GM21576 (cell line): ENCODE data around the gene ACTR8.
A peak's percentile ranks its signal among the peaks of the same experiment; 100 is the strongest.

Source experiments
- ATAC-seq: cut with Tn5 transposase; IDR thresholded peaks from one replicate; pipeline ENCODE4 v1.9.1; 2021; ENCODE audit warnings: mild to moderate bottlenecking, moderate library complexity; ENCODE audit not compliant: unreplicated experiment

Gene ACTR8

GRCh38 chr3:53865732-53866499 lies 16.0 kb downstream of the ACTR8 start:
- ATAC-seq = no peak

- ATAC-seq = no peak
Observed at GRCh38 chr3:53863145-53863544, 18.8 kb downstream of the ACTR8 start.

GRCh38 chr3:53862241-53862640 lies 19.7 kb downstream of the ACTR8 start:
- ATAC-seq = no peak

- ATAC-seq = no peak
Observed at GRCh38 chr3:53860196-53860595, 21.8 kb downstream of the ACTR8 start.

GRCh38 chr3:53859178-53859577 lies 22.8 kb downstream of the ACTR8 start:
- no peak for ATAC-seq

GRCh38 chr3:53858096-53858741 lies 23.7 kb downstream of the ACTR8 start:
- no peak for ATAC-seq

- ATAC-seq = no peak
Observed at GRCh38 chr3:53856964-53857363, 25.0 kb downstream of the ACTR8 start.

GRCh38 chr3:53850895-53851294 lies 31.1 kb downstream of the ACTR8 start:
- ATAC-seq = no peak

- no peak for ATAC-seq
Observed at GRCh38 chr3:53849916-53850315, 32.0 kb downstream of the ACTR8 start.

- no peak for ATAC-seq
Observed at GRCh38 chr3:53846851-53847155, 35.1 kb downstream of the ACTR8 start.

- peak; percentile 39 for ATAC-seq
Observed at GRCh38 chr3:53846134-53846850, 35.7 kb downstream of the ACTR8 start, which contains the start of the genes CHDH and IL17RB. Gene CHDH (minus strand): TSS chr3:53846419. CDS start chr3:53824008, 22,411 bp downstream. Gene IL17RB (plus strand): TSS chr3:53846568. CDS start chr3:53846589, 21 bp downstream.

- peak; percentile 0 for ATAC-seq
Observed at GRCh38 chr3:53845881-53846133, 36.1 kb downstream of the ACTR8 start.

- peak; percentile 21 for ATAC-seq
Observed at GRCh38 chr3:53845103-53845880, 36.7 kb downstream of the ACTR8 start.

- no peak for ATAC-seq
Observed at GRCh38 chr3:53844262-53845102, 37.5 kb downstream of the ACTR8 start.

GRCh38 chr3:53843195-53844177 lies 38.5 kb downstream of the ACTR8 start:
- ATAC-seq = peak; percentile 59

GRCh38 chr3:53842436-53843194 lies 39.3 kb downstream of the ACTR8 start:
- no peak for ATAC-seq

- ATAC-seq = no peak
Observed at GRCh38 chr3:53841296-53841695, 40.7 kb downstream of the ACTR8 start.

GRCh38 chr3:53837331-53837730 lies 44.6 kb downstream of the ACTR8 start:
- no peak for ATAC-seq
